Testis (tissue), 5 donors: Measurements from ENCODE around the gene IRF2. TPM values are rescaled to one million over a fixed set of nuclear protein-coding genes. Genes with fewer than 3 reads are reported as not detected.
A peak's percentile ranks its signal among the peaks of the same experiment; 100 is the strongest.

Experiments used
- DNase-seq: peaks from one replicate; pipeline ENCODE4 v3.0.0-alpha.2; 2019
- H3K27ac ChIP-seq, 2 donors: fragments of 200-600 bp; sonication (generic); one replicate each; pipeline ENCODE4 v1.5.1; 2019
- H3K27me3 ChIP-seq: fragments of 200-600 bp; sonication (generic); one replicate; pipeline ENCODE4 v1.5.1; 2019
- H3K36me3 ChIP-seq: fragments of 200-600 bp; sonication (generic); one replicate; pipeline ENCODE4 v1.5.1; 2017; ENCODE audit warnings: low read depth; ENCODE audit errors: missing control alignments
- H3K4me1 ChIP-seq: fragments of 200-600 bp; sonication (generic); one replicate; pipeline ENCODE4 v1.5.1; 2019
- H3K4me3 ChIP-seq, 2 donors: fragments of 200-600 bp; sonication (generic); one replicate each; pipeline ENCODE4 v1.5.1; 2017 to 2019
- H3K9me3 ChIP-seq: fragments of 200-600 bp; sonication (generic); one replicate; pipeline ENCODE4 v1.5.1; 2017
- CTCF ChIP-seq, 3 experiments: fragments of 450-650 bp in 2 of 3; fragments of 200-600 bp in 1 of 3; sonication (generic) in 1 of 3; IDR thresholded peaks; one replicate each; pipeline ENCODE4 v1.5.1; 2016 to 2019; ENCODE audit warnings: antibody characterized with exemption in 3 of 3, mild to moderate bottlenecking in 2 of 3, moderate library complexity in 1 of 3
- POLR2A ChIP-seq: fragments of 450-650 bp; IDR thresholded peaks from one replicate; pipeline ENCODE4 v1.6.1; 2017; ENCODE audit warnings: antibody characterized with exemption, mild to moderate bottlenecking, moderate library complexity
- WGBS, 2 donors: methylation state at CpG; one replicate each; pipeline ENCODE4 v1.1.5; 2018; 5-methylcytosine and 5-hydroxymethylcytosine counted together
- intact Hi-C: fragments of 100-400 bp; cut with DNase I; formaldehyde crosslinking; loops from one replicate; pipeline ENCODE4 v1.15.1; 2023; ENCODE audit warnings: low total_unique reads
- long read RNA-seq, 2 donors: transcript quantifications; one replicate each; lab custom pipeline, GENCODE V29; 2026
- polyA plus RNA-seq: library from polyadenylated mRNA; stranded (reverse); fragments of 350-450 nt; fragmentation: Illumina TruSeq; extraction: RNeasy Lipid Tissue Mini Kit (QIAGEN cat#74804); gene quantifications from one replicate; pipeline ENCODE4 v1.2.3, GENCODE V29; 2014; ENCODE audit warnings: low read depth, low replicate concordance; ENCODE audit not compliant: insufficient read depth
- total RNA-seq, 2 donors: library from RNA; depleted of rRNA; stranded (reverse); fragments of >200 nt; gene quantifications; one replicate each; pipeline ENCODE4 v1.2.3, GENCODE V29; 2016

Gene IRF2
- total RNA-seq (10 to 100 TPM; 16.1 to 22.3 TPM), polyA plus RNA-seq (13.0 TPM)
- long read RNA-seq, donor 1, transcript IRF2-201 (9 exons, 2,303 nt): major isoform, 9 of 9 reads
- long read RNA-seq, donor 1, partial matches to known transcripts: 0 of 9 reads
- long read RNA-seq, donor 1, other reads (novel, unspliced or antisense): 0 of 9 reads
- long read RNA-seq, donor 2, transcript IRF2-201 (9 exons, 2,303 nt): major isoform, 5 of 10 reads
- long read RNA-seq, donor 2, partial matches to known transcripts: 5 of 10 reads
- long read RNA-seq, donor 2, other reads (novel, unspliced or antisense): 0 of 10 reads

GRCh38 chr4:184474263-184475095 lies at the start of gene IRF2:
Gene IRF2 (minus strand): TSS chr4:184474550. CDS start chr4:184429064, 45,486 bp downstream.
- TF ChIP-seq POLR2A: peak; percentile 35
- peak in 2 of 3 experiments; percentile 4 to 21 for TF ChIP-seq CTCF (IDR thresholded peaks at IDR 0.05)
- no peaks in the 10 kb centered on the region for H3K36me3 ChIP-seq
- no peaks in the 10 kb centered on the region for H3K27me3 ChIP-seq
- peak; percentile 96 for DNase-seq
- H3K9me3 ChIP-seq: no peaks in the 10 kb centered on the region
- H3K27ac ChIP-seq: peak within 1 kb of the TSS; percentile 94 to 97
- WGBS, 2 donors: 0 to 1% methylated on average over 41 to 66 of the region's 66 CpGs
- intact Hi-C loops: loop anchor here (10.0 kb wide), 1 partner anchor 80 kb away; no protein-coding TSS in a partner anchor
- peaks cover 36% of the 10 kb centered on the region for H3K4me1 ChIP-seq
- peak within 1 kb of the TSS; percentile 85 to 94 for H3K4me3 ChIP-seq

- intact Hi-C loops: no loop called here
- no peak overlapping the region for H3K4me3 ChIP-seq
- no peaks in the 10 kb centered on the region for H3K9me3 ChIP-seq
- WGBS, 2 donors: 94 to 97% methylated on average over 3 of the region's 3 CpGs
- no peaks in the 10 kb centered on the region for H3K36me3 ChIP-seq
- DNase-seq: no peak
- no peaks in the 10 kb centered on the region for H3K27me3 ChIP-seq
- H3K4me1 ChIP-seq: no peaks in the 10 kb centered on the region
- H3K27ac ChIP-seq: no peak overlapping the region
- TF ChIP-seq CTCF (IDR thresholded peaks at IDR 0.05) (no peak), POLR2A (no peak)
Observed at GRCh38 chr4:184515606-184516005, 41.3 kb upstream of the IRF2 start.

GRCh38 chr4:184514121-184514988 lies 40.0 kb upstream of the IRF2 start:
- TF ChIP-seq POLR2A: no peak
- TF ChIP-seq CTCF (IDR thresholded peaks at IDR 0.05): no peak
- Histone ChIP-seq H3K27me3 (no peaks in the 10 kb centered on the region), H3K4me3 (no peak overlapping the region), H3K9me3 (no peaks in the 10 kb centered on the region), H3K36me3 (no peaks in the 10 kb centered on the region), H3K4me1 (no peaks in the 10 kb centered on the region), H3K27ac (no peak overlapping the region)
- peak; percentile 47 for DNase-seq
- 63 to 71% methylated on average over 8 of the region's 8 CpGs for WGBS, 2 donors
- intact Hi-C loops: no loop called here

GRCh38 chr4:184513802-184514120 lies 39.4 kb upstream of the IRF2 start:
- no peak for DNase-seq
- no peaks in the 10 kb centered on the region for H3K27me3 ChIP-seq
- intact Hi-C loops: no loop called here
- WGBS, 2 donors: 73 to 82% methylated on average over 2 of the region's 2 CpGs
- no peaks in the 10 kb centered on the region for H3K36me3 ChIP-seq
- H3K4me1 ChIP-seq: no peaks in the 10 kb centered on the region
- H3K27ac ChIP-seq: no peak overlapping the region
- H3K4me3 ChIP-seq: no peak overlapping the region
- TF ChIP-seq CTCF (IDR thresholded peaks at IDR 0.05) (no peak), POLR2A (no peak)
- H3K9me3 ChIP-seq: no peaks in the 10 kb centered on the region
